Uterus (tissue), 2 donors: ENCODE measurements around the gene LETM1.

ENCODE experiments used
- POLR2A ChIP-seq, 2 donors: fragments of 450-650 bp; IDR thresholded peaks; one replicate each; pipeline ENCODE4 v1.6.1; 2016; ENCODE audit warnings: antibody characterized with exemption in 2 of 2, mild to moderate bottlenecking in 1 of 2, moderate library complexity in 1 of 2
- TF ChIP-seq, protein P1 (sequence below), 4 experiments: fragments of 200-600 bp in 2 of 4; fragments of 450-650 bp in 2 of 4; sonication (generic) in 2 of 4; IDR thresholded peaks; one replicate each; pipeline ENCODE4 v1.5.1; 2016 to 2019; ENCODE audit warnings: antibody characterized with exemption in 4 of 4, mild to moderate bottlenecking in 2 of 4, moderate library complexity in 1 of 4

DNA sequence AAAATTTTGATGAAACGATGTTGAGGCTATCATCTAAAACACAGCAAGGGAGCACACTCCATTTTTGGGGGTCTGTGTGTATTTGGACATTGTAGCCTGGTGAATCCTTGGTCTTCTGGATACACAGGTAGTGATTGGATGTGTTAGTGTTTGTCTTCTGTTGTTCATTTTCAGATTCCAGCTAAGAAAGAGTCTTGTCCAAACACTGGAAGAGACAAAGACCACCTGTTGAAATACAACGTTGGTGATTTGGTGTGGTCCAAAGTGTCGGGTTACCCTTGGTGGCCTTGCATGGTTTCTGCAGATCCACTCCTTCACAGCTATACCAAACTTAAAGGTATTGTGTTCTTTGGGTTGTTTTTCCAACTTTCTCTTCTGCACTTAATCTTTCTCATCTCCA, 48.1 kb upstream of the LETM1 start:
- TF ChIP-seq, protein P1, sequence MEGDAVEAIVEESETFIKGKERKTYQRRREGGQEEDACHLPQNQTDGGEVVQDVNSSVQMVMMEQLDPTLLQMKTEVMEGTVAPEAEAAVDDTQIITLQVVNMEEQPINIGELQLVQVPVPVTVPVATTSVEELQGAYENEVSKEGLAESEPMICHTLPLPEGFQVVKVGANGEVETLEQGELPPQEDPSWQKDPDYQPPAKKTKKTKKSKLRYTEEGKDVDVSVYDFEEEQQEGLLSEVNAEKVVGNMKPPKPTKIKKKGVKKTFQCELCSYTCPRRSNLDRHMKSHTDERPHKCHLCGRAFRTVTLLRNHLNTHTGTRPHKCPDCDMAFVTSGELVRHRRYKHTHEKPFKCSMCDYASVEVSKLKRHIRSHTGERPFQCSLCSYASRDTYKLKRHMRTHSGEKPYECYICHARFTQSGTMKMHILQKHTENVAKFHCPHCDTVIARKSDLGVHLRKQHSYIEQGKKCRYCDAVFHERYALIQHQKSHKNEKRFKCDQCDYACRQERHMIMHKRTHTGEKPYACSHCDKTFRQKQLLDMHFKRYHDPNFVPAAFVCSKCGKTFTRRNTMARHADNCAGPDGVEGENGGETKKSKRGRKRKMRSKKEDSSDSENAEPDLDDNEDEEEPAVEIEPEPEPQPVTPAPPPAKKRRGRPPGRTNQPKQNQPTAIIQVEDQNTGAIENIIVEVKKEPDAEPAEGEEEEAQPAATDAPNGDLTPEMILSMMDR (IDR thresholded peaks at IDR 0.05), result no peak
- no peak for TF ChIP-seq POLR2A (IDR thresholded peaks at IDR 0.05)
